NCI-H2196 treated with DMSO at 0.1 percent for 48 hours (cell line): ENCODE measurements around the gene PLA2G2D.

Experiments
- DNase-seq: peaks from one replicate; lab custom pipeline; 2025; ENCODE audit not compliant: unreplicated experiment; lab: John Stamatoyannopoulos, UW

The PLA2G2D gene

GRCh38 chr1:20089328-20090077 is 29.8 kb downstream of the PLA2G2D start:
- no peak for DNase-seq

DNA sequence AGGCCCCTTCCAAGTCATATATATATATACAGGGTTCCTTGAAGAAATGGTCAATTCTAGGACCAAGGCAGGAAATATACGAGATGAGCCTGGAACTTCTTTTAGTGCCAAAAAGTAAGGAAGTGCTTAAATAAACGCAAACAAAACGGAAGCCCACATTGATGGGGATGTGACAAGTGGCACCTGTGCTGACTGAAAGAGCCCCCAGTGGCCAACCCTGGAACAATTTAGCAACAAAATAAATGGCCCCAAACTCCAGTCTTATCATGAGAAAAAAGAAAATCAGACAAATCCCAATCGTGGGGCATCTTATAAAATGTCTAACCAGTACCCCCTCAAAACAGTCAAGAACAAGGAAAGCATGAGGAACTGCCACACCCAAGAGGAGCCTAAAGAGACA is 31.7 kb downstream of the PLA2G2D start:
- DNase-seq = no peak

GRCh38 chr1:20086800-20087199 is 32.5 kb downstream of the PLA2G2D start:
- no peak for DNase-seq

DNA sequence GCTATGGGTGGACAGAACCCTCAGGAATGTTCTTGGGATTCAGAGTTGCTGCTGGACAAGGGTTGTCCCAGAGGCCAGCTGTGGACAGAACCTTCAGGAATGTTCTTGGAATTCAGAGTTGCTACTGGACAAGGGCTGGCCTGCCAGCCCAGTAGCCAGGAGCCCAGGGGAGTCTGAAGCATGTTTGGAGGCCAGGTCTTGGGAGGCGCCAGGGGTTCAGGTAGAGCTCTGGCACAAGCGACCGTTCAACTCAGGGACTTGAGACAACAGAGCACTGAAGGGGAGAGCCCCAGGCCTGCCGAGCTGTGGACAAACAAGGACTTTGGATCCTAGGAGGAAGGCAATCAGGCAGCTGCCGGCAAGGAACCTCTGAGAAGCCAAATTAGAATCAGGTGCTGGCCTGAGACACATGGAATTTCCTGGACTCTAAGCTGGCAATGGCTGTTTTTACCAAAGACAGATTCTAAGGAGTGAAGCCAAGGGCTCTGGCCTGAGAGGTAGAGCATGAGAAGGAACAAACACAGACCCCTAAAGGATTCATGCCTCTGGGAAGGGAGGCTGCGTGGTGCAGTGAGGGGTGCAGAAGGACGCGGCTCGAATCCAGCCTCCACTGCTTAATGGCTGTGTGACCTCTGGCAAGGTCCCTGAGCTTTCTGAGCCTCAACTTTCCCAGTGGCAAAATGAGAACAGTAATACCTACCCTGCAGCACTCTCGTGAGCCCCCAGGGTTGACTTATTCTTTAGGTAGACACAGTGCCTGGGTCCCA is 36.0 kb downstream of the PLA2G2D start:
- DNase-seq = no peak

DNA sequence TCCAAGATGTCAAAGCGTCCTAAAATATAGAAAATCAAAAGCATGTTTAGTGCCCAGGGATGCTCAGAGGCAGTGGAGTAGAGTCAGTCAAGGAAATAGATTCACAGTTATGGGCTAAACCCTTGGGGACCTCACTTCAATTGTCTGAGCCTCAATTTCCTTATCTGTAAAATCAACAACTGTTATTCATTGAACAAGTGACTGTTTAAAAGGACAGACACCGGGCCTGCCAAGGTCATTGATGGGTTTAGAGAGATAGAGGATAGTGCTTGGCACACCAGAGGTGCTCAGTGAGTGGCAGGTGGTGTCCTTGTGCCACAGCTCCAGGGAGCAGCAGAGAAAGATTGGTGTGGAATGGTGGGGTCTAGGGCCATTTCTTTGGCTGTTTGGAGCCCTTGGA is 36.6 kb downstream of the PLA2G2D start:
- no peak for DNase-seq

DNA sequence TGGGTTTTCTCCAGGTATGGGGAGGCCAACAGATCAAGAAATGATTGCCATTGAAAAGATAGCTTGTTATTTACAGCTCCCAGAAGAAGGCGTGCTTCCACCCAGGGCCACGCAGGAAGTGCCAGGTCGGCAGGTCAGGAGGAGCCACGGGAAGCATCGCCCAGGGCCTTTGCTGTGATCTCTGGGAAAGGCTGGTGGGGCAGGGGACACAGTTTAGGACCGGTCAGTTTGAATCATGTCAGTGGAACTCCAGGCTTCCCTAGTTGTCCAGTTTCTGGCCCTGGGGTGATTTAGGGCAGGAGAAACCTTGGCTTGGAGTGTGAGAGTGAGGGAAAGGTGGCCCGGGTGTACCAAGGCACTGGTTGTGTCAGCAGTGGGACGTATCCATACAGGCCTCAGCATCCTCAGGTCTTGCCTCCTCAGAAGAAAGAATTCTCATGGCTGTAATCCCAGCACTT is 38.0 kb downstream of the PLA2G2D start:
- no peak for DNase-seq

GRCh38 chr1:20080441-20081352 is 38.6 kb downstream of the PLA2G2D start:
- no peak for DNase-seq

GRCh38 chr1:20079661-20080305 is 39.6 kb downstream of the PLA2G2D start:
- DNase-seq = no peak

DNA sequence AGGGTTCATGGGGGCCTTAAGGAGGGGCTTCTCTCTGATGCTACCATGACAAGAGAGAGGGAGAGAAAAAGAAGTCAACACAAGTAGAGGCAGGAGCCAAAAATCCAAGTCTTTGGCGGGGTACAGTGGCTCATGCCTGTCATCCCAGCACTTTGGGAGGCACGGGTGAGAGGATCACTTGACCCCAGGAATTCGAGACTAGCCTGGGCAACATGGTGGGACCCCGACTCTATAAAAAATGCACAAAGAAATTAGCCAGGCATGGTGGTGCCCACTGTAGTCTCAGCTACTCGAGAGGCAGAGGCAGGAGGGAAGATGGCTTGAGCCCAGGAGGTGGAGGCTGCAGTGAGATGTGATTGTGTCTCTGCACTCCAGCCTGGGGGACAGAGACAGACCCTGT is 40.6 kb downstream of the PLA2G2D start:
- DNase-seq = no peak

DNA sequence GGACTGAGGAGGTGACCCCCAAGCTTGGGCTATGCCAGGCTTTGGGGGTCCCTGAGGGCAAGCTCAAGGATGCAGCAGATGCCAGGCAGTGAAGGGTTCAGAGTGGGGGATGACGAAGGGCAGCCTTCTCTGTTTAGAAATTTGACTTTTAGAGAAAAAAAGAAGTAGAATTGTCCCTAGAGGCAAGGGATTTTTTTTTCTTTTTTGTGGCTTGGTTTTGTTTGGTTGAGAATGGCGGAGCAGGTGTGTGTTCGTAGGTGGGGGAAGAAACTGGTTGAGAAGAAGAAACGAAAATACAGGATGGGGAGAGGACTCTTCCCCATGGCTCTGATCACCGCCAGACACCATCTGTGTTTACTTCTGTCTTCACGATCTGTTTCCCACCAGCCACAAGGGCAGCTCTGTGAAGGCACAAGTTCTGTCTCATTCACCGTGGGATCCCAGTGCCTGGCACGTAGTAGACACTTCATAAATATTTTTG is 41.1 kb downstream of the PLA2G2D start:
- no peak for DNase-seq

GRCh38 chr1:20076710-20077461 is 42.5 kb downstream of the PLA2G2D start:
- no peak for DNase-seq

DNA sequence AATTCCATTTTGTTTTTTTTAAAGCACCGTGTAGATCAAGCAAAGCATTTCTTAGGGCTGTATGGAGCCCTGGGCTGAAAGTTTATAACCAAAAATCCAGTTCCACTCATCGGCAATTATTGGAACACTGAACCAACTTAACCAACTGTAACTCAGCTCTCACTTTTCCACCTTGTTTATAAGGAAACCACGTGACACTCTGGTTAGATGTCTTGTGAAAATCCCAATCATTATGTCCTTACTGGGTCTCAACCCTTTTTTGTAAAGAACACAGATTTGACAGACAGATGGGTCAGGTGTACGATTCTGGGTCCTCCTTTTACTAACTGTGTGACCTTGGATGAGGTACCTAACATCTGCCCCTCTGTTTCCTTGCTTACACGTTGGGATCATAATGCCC is 43.1 kb downstream of the PLA2G2D start:
- no peak for DNase-seq

DNA sequence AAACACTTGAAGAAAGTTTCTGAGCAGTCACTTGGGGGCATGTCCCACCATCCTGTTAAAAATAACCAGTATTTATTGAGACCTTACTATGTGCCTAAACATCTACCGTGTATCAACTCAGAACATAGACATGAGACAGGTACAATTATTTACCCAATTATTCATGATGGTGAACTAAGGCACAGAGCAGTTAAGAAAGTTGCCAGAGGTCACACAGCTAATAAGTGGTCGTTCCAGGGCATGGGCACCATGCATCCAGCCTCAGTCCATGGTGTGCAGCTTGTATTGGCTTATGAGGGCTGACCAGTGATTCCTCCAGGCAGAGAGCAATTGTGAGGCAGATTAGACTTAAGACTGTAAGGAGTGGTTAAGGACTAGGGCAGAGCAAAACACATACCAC is 44.0 kb downstream of the PLA2G2D start:
- no peak for DNase-seq

- DNase-seq = no peak
These were observed 44.6 kb downstream of the PLA2G2D start for GRCh38 chr1:20074725-20075171.

DNA sequence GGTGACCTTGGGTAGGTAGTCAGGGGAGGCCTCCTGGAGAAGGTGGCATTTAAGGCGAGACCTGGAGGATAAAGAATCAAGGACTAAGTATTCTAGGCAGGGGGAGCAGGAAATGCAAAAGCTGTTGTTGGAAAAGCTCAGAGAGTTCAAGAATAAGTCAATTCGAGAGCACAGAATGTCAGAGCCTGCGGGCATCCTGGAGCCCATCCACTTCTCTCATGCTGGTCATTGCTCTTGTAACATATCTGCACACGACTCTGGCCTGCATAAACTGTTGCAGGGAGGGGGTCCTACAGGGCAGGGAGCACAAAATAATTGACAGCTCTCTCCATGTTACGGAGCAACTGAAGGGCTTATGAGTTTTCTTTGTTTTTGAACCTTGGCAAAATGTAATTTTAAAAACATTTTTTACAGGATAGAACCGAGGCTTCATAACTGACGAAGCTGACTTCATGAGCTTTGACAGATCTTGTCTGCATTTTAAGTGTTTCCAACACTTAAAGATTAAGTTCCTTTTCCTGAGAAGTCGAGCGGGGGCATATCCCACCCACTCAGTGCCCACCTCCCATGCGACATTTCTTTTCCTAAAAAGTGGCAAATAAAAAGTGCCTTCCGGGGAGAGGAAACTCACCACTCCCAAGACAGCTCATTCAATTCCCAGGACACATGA is 45.1 kb downstream of the PLA2G2D start:
- DNase-seq = no peak

DNA sequence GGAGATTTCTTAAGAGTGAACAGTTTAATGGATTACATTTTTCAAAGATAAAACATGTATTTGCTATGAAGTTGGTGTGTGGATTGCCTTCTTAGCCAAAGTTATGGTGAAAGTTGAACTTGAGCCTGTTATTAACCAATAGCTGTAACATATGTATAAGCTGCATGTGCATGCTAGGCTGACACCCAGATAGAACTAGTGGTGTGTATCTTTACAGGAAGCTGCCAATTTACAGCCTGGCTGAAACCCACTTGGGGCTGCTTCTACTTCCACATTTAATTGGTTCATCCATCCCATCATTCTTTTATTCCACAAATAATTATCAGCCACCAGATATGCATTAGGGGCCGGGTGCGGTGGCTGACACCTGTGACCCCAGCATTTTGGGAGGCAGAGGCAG is 46.1 kb downstream of the PLA2G2D start:
- no peak for DNase-seq

GRCh38 chr1:20072771-20073170 is 46.6 kb downstream of the PLA2G2D start:
- no peak for DNase-seq

DNA sequence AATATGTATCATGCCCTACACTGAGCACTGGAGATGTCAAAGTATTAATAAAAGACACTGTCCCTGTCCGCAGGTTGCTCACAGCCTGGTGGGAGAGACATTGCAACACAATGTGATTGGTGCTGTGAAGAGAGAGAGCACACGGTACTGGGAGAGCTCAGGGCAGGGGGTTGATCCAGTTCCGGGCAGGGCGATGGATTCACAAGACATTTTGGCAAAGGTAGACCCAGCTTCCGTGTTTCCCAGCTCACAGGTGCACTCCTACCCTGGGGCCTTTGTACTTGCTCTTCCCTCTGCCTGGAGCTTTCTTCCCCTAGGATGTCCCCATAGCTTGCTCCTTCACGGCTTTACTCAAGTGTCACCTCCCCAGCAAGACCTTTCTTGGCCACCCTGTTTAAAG is 47.9 kb downstream of the PLA2G2D start:
- no peak for DNase-seq

DNA sequence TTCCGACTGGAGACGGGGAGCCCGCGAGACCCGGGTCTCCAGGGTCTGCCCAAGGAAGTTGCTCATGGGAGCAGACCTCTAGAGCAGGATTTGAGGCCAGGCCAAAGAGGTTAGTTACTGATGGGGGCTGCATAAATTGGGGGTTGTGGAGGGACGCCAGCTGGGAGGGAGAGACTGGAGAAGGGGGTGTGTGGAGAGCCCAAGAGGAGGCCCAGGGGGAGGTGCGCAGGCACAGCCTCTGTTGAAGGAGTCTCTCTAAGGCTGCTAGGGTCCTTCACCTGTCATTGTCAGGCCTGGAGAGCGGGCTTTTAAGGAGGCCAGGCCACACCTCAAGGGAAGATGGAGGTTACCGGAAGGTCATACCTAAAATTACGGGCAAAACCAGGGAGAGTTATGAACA is 49.0 kb downstream of the PLA2G2D start:
- no peak for DNase-seq
